Effector memory CD4-positive, alpha-beta T cell (primary cell): ENCODE results near the gene NCK2.

Source experiments
- DNase-seq, 3 donors: peaks; one replicate each; pipeline ENCODE4 v3.0.0-alpha.2; 2020
- H3K27ac ChIP-seq: 2 replicates; pipeline ENCODE4 v1.7.0; 2013; ENCODE audit warnings: mild to moderate bottlenecking, low read length, moderate library complexity; ENCODE audit not compliant: insufficient read depth, poor library complexity, severe bottlenecking
- H3K27me3 ChIP-seq: replicated peaks from 2 replicates; pipeline ENCODE4 v1.7.0; 2013; ENCODE audit warnings: mild to moderate bottlenecking, low read length; ENCODE audit not compliant: insufficient read depth, control insufficient read depth, poor library complexity, severe bottlenecking
- H3K36me3 ChIP-seq: 2 replicates; pipeline ENCODE4 v1.7.0; 2013; ENCODE audit warnings: mild to moderate bottlenecking, low read length, moderate library complexity; ENCODE audit not compliant: control insufficient read depth, insufficient read depth
- H3K4me1 ChIP-seq: 2 replicates; pipeline ENCODE4 v1.7.0; 2013; ENCODE audit warnings: low read length, mild to moderate bottlenecking; ENCODE audit not compliant: control insufficient read depth, insufficient read depth, poor library complexity, severe bottlenecking
- H3K4me3 ChIP-seq: 2 replicates; pipeline ENCODE4 v1.7.0; 2013; ENCODE audit warnings: low read length, low read depth, mild to moderate bottlenecking; ENCODE audit not compliant: insufficient read depth, poor library complexity, severe bottlenecking
- H3K9me3 ChIP-seq: 2 replicates; pipeline ENCODE4 v1.7.0; 2013; ENCODE audit warnings: mild to moderate bottlenecking, low read length, moderate library complexity; ENCODE audit not compliant: control insufficient read depth

NCK2 gene

GRCh38 chr2:105781274-105781978 is 36.7 kb downstream of the NCK2 start:
- Histone ChIP-seq H3K4me3 (no peak overlapping the region), H3K4me1 (peaks cover 91% of the 10 kb centered on the region), H3K36me3 (no peaks in the 10 kb centered on the region), H3K27me3 (no peaks in the 10 kb centered on the region), H3K9me3 (no peaks in the 10 kb centered on the region), H3K27ac (peak overlapping the region; percentile 56)
- DNase-seq: no peak

GRCh38 chr2:105782123-105782522 is 37.4 kb downstream of the NCK2 start:
- Histone ChIP-seq H3K4me1 (peaks cover 91% of the 10 kb centered on the region), H3K27me3 (no peaks in the 10 kb centered on the region), H3K4me3 (no peak overlapping the region), H3K27ac (peak overlapping the region; percentile 48), H3K9me3 (no peaks in the 10 kb centered on the region), H3K36me3 (no peaks in the 10 kb centered on the region)
- no peak for DNase-seq

GRCh38 chr2:105782646-105783045 is 37.9 kb downstream of the NCK2 start:
- Histone ChIP-seq H3K4me3 (peak overlapping the region; percentile 27), H3K4me1 (peaks cover 91% of the 10 kb centered on the region), H3K36me3 (no peaks in the 10 kb centered on the region), H3K9me3 (no peaks in the 10 kb centered on the region), H3K27me3 (no peaks in the 10 kb centered on the region), H3K27ac (peak overlapping the region; percentile 48)
- no peak for DNase-seq

- H3K4me1 ChIP-seq: peaks cover 91% of the 10 kb centered on the region
- H3K27ac ChIP-seq: peak overlapping the region; percentile 48
- peak overlapping the region; percentile 27 for H3K4me3 ChIP-seq
Observed at GRCh38 chr2:105783151-105783738, 38.5 kb downstream of the NCK2 start.

GRCh38 chr2:105783972-105784371 is 39.3 kb downstream of the NCK2 start:
- H3K27me3 ChIP-seq: no peaks in the 10 kb centered on the region
- DNase-seq: no peak
- H3K27ac ChIP-seq: no peak overlapping the region
- H3K4me3 ChIP-seq: no peak overlapping the region
- no peaks in the 10 kb centered on the region for H3K36me3 ChIP-seq
- H3K9me3 ChIP-seq: no peaks in the 10 kb centered on the region
- peaks cover 89% of the 10 kb centered on the region for H3K4me1 ChIP-seq

More at GRCh38 chr2:105783151-105783738, 38.5 kb downstream of the NCK2 start:
- Histone ChIP-seq H3K9me3 (no peaks in the 10 kb centered on the region), H3K27me3 (no peaks in the 10 kb centered on the region), H3K36me3 (no peaks in the 10 kb centered on the region)
- no peak for DNase-seq

- H3K27ac ChIP-seq: no peak overlapping the region
Observed at GRCh38 chr2:105784589-105784988, 39.9 kb downstream of the NCK2 start.

GRCh38 chr2:105785095-105785847 is 40.6 kb downstream of the NCK2 start:
- Histone ChIP-seq H3K27me3 (no peaks in the 10 kb centered on the region), H3K4me3 (no peak overlapping the region)

More at GRCh38 chr2:105784589-105784988, 39.9 kb downstream of the NCK2 start:
- H3K27me3 ChIP-seq: no peaks in the 10 kb centered on the region
- no peak overlapping the region for H3K4me3 ChIP-seq
- H3K36me3 ChIP-seq: no peaks in the 10 kb centered on the region
- no peaks in the 10 kb centered on the region for H3K9me3 ChIP-seq
- DNase-seq: no peak
- H3K4me1 ChIP-seq: peaks cover 86% of the 10 kb centered on the region

GRCh38 chr2:105786231-105787230 is 41.8 kb downstream of the NCK2 start:
- Histone ChIP-seq H3K27ac (peak overlapping the region; percentile 80), H3K27me3 (no peaks in the 10 kb centered on the region), H3K36me3 (no peaks in the 10 kb centered on the region), H3K9me3 (no peaks in the 10 kb centered on the region), H3K4me1 (peaks cover 88% of the 10 kb centered on the region), H3K4me3 (no peak overlapping the region)
- DNase-seq: no peak

More at GRCh38 chr2:105785095-105785847, 40.6 kb downstream of the NCK2 start:
- Histone ChIP-seq H3K36me3 (no peaks in the 10 kb centered on the region), H3K4me1 (peaks cover 88% of the 10 kb centered on the region), H3K9me3 (no peaks in the 10 kb centered on the region), H3K27ac (peak overlapping the region; percentile 80)
- DNase-seq: no peak
